NCI-H82 (cell line): Measurements from ENCODE around the gene DLX5.

Source experiments
- DNase-seq: peaks from one replicate; lab custom pipeline; 2025; lab: John Stamatoyannopoulos, UW

Gene DLX5

GRCh38 chr7:97018126-97018601 lies 6.5 kb downstream of the DLX5 start:
- DNase-seq: no peak

- no peak for DNase-seq
Observed at GRCh38 chr7:97017192-97018125, 7.2 kb downstream of the DLX5 start.

- peak; percentile 67 for DNase-seq
Observed at GRCh38 chr7:97016381-97017191, 8.0 kb downstream of the DLX5 start.

GRCh38 chr7:97015756-97016380 lies 8.8 kb downstream of the DLX5 start:
- no peak for DNase-seq

GRCh38 chr7:97015279-97015678 lies 9.4 kb downstream of the DLX5 start:
- DNase-seq: no peak

GRCh38 chr7:97014145-97014750 lies 10.4 kb downstream of the DLX5 start:
- no peak for DNase-seq

GRCh38 chr7:97013845-97014134 lies 10.8 kb downstream of the DLX5 start:
- no peak for DNase-seq

GRCh38 chr7:97013134-97013844 lies 11.3 kb downstream of the DLX5 start:
- no peak for DNase-seq

GRCh38 chr7:97012365-97013133 lies 12.1 kb downstream of the DLX5 start:
- DNase-seq: peak; percentile 18

- DNase-seq: no peak
Observed at GRCh38 chr7:97011536-97012364, 12.9 kb downstream of the DLX5 start.

- DNase-seq: no peak
Observed at GRCh38 chr7:97011104-97011503, 13.5 kb downstream of the DLX5 start.

GRCh38 chr7:97009753-97010732 lies 14.6 kb downstream of the DLX5 start:
- DNase-seq: no peak

- no peak for DNase-seq
Observed at GRCh38 chr7:97008275-97008917, 16.2 kb downstream of the DLX5 start.

GRCh38 chr7:97007583-97007861 lies 17.1 kb downstream of the DLX5 start:
- DNase-seq: no peak

GRCh38 chr7:97006816-97007582 lies 17.6 kb downstream of the DLX5 start:
- DNase-seq: peak; percentile 47

- peak; percentile 78 for DNase-seq
Observed at GRCh38 chr7:97006055-97006815, 18.4 kb downstream of the DLX5 start.
